WTC11 (cell line): ENCODE measurements around the gene KIAA1671. TPM values are rescaled to one million over a fixed set of nuclear protein-coding genes. Genes with fewer than 3 reads are reported as not detected.

Experiments
- ATAC-seq: fragments of 200-7000 bp; cut with Tn5 transposase; 2 replicates; pipeline ENCODE4 v1.10.0; 2021; ENCODE audit warnings: mild to moderate bottlenecking, moderate library complexity
- CTCF ChIA-PET: fragments of 300-600 bp; sonication (Branson Sonifier 250); formaldehyde crosslinking; loops from one replicate; lab custom pipeline; 2021; ENCODE audit warnings: antibody characterized with exemption; lab: Charles Lee
- POLR2A ChIA-PET: fragments of 350-600 bp; sonication (Branson Sonifier 250); formaldehyde crosslinking; loops from one replicate; lab custom pipeline; 2021; ENCODE audit warnings: antibody characterized with exemption; lab: Charles Lee
- DNase-seq: peaks from one replicate; pipeline ENCODE4 v3.0.0; 2021; ENCODE audit warnings: low spot score
- H3K27ac Mint-ChIP-seq: 2 replicates; pipeline ENCODE4 v1.8.0; 2021; ENCODE audit warnings: mixed read lengths
- H3K27me3 Mint-ChIP-seq: 2 replicates; pipeline ENCODE4 v1.8.0; 2021; ENCODE audit warnings: low read depth, mild to moderate bottlenecking, moderate library complexity, mixed read lengths
- H3K36me3 Mint-ChIP-seq: 2 replicates; pipeline ENCODE4 v1.8.0; 2021; ENCODE audit warnings: mixed read lengths
- H3K4me1 Mint-ChIP-seq: 2 replicates; pipeline ENCODE4 v1.8.0; 2022; ENCODE audit warnings: mixed read lengths
- H3K4me3 Mint-ChIP-seq: 2 replicates; pipeline ENCODE4 v1.8.0; 2021; ENCODE audit warnings: mild to moderate bottlenecking, moderate library complexity, mixed read lengths
- H3K9me3 Mint-ChIP-seq: 2 replicates; pipeline ENCODE4 v1.8.0; 2021; ENCODE audit warnings: mixed read lengths
- ATF1 ChIP-seq: sonication (generic); formaldehyde crosslinking; IDR thresholded peaks from 2 replicates; pipeline ENCODE4 v1.8.1; 2023; ENCODE audit warnings: mild to moderate bottlenecking, moderate library complexity, missing genetic modification reagents
- CREB1 ChIP-seq: sonication (generic); formaldehyde crosslinking; IDR thresholded peaks from 2 replicates; pipeline ENCODE4 v1.8.0; 2023; ENCODE audit warnings: mild to moderate bottlenecking, missing genetic modification reagents
- CREM ChIP-seq: sonication (generic); formaldehyde crosslinking; IDR thresholded peaks from 2 replicates; pipeline ENCODE4 v1.8.1; 2022; ENCODE audit warnings: mild to moderate bottlenecking, missing genetic modification reagents, moderate library complexity
- FOXK1 ChIP-seq: sonication (generic); formaldehyde crosslinking; IDR thresholded peaks from 2 replicates; pipeline ENCODE4 v1.8.0; 2022; ENCODE audit warnings: mild to moderate bottlenecking, moderate library complexity, missing genetic modification reagents
- GTF2I ChIP-seq: fragments of 250-450 bp; sonication (Bioruptor Pico); conservative IDR thresholded peaks from 2 replicates; pipeline ENCODE4 v1.4.0; 2021; ENCODE audit warnings: mild to moderate bottlenecking
- HMGA2 ChIP-seq: fragments of 250-450 bp; sonication (Bioruptor Pico); IDR thresholded peaks from 2 replicates; pipeline ENCODE4 v1.4.0; 2021; ENCODE audit warnings: mild to moderate bottlenecking, moderate library complexity
- JUN ChIP-seq: sonication (generic); formaldehyde crosslinking; IDR thresholded peaks from 2 replicates; pipeline ENCODE4 v1.8.0; 2023; ENCODE audit warnings: mild to moderate bottlenecking, missing genetic modification reagents
- MXD4 ChIP-seq: fragments of 250-450 bp; sonication (Bioruptor Pico); IDR thresholded peaks from 2 replicates; pipeline ENCODE4 v1.8.0; 2021; ENCODE audit warnings: mild to moderate bottlenecking, moderate library complexity, borderline replicate concordance
- NFYB ChIP-seq: sonication (generic); formaldehyde crosslinking; conservative IDR thresholded peaks from 2 replicates; pipeline ENCODE4 v1.8.0; 2022; ENCODE audit warnings: low read depth, missing genetic modification reagents
- NR1H2 ChIP-seq: sonication (generic); formaldehyde crosslinking; IDR thresholded peaks from 2 replicates; pipeline ENCODE4 v1.9.0; 2021; ENCODE audit warnings: mild to moderate bottlenecking, moderate library complexity, missing genetic modification reagents
- SMAD3 ChIP-seq: sonication (generic); formaldehyde crosslinking; IDR thresholded peaks from 2 replicates; pipeline ENCODE4 v1.8.0; 2022; ENCODE audit warnings: missing genetic modification reagents, mild to moderate bottlenecking, borderline replicate concordance
- SMAD4 ChIP-seq: sonication (generic); formaldehyde crosslinking; IDR thresholded peaks from 2 replicates; pipeline ENCODE4 v1.8.0; 2022; ENCODE audit warnings: mild to moderate bottlenecking, missing genetic modification reagents
- SOX15 ChIP-seq: fragments of 250-450 bp; sonication (Bioruptor Pico); IDR thresholded peaks from 2 replicates; pipeline ENCODE4 v1.9.0; 2021; ENCODE audit warnings: mild to moderate bottlenecking
- SP1 ChIP-seq: sonication (generic); formaldehyde crosslinking; conservative IDR thresholded peaks from 2 replicates; pipeline ENCODE4 v1.8.1; 2022; ENCODE audit warnings: missing genetic modification reagents
- TCF7 ChIP-seq: sonication (generic); formaldehyde crosslinking; IDR thresholded peaks from 2 replicates; pipeline ENCODE4 v1.8.0; 2022; ENCODE audit warnings: mild to moderate bottlenecking, low read depth, missing genetic modification reagents, moderate library complexity
- ZNF121 ChIP-seq: sonication (generic); formaldehyde crosslinking; IDR thresholded peaks from 2 replicates; pipeline ENCODE4 v1.8.0; 2023; ENCODE audit warnings: missing genetic modification reagents
- ZNF219 ChIP-seq: sonication (generic); formaldehyde crosslinking; IDR thresholded peaks from 2 replicates; pipeline ENCODE4 v1.8.0; 2023; ENCODE audit warnings: missing genetic modification reagents, mild to moderate bottlenecking, borderline replicate concordance
- ZNF263 ChIP-seq: sonication (generic); formaldehyde crosslinking; IDR thresholded peaks from 2 replicates; pipeline ENCODE4 v1.8.1; 2022; ENCODE audit warnings: low read depth, mild to moderate bottlenecking, moderate library complexity, missing genetic modification reagents
- ZNF423 ChIP-seq: fragments of 250-450 bp; sonication (Bioruptor Pico); IDR thresholded peaks from 2 replicates; pipeline ENCODE4 v2.1.2; 2022; ENCODE audit warnings: mild to moderate bottlenecking, moderate library complexity
- total RNA-seq: library from RNA; stranded (reverse); gene quantifications from 3 replicates; pipeline ENCODE4 v1.2.3, GENCODE V29; 2021
- TF ChIP-seq, protein P1 (sequence below): sonication (generic); formaldehyde crosslinking; IDR thresholded peaks from 2 replicates; pipeline ENCODE4 v1.8.1; 2023; ENCODE audit warnings: mild to moderate bottlenecking, missing genetic modification reagents, moderate library complexity
- TF ChIP-seq, protein P2 (sequence below): sonication (generic); formaldehyde crosslinking; IDR thresholded peaks from 2 replicates; pipeline ENCODE4 v1.8.1; 2023; ENCODE audit warnings: mild to moderate bottlenecking, missing genetic modification reagents
- TF ChIP-seq, protein P3 (sequence below): fragments of 250-450 bp; sonication (Bioruptor Pico); IDR thresholded peaks from 2 replicates; pipeline ENCODE4 v1.9.0; 2021; ENCODE audit warnings: mild to moderate bottlenecking
- TF ChIP-seq, protein P4 (sequence below): sonication (generic); formaldehyde crosslinking; IDR thresholded peaks from 2 replicates; pipeline ENCODE4 v1.8.1; 2023; ENCODE audit warnings: mild to moderate bottlenecking, missing genetic modification reagents
- TF ChIP-seq, protein P5 (sequence below): fragments of 250-450 bp; sonication (Bioruptor Pico); IDR thresholded peaks from 2 replicates; pipeline ENCODE4 v1.9.0; 2021; ENCODE audit warnings: mild to moderate bottlenecking, borderline replicate concordance

The KIAA1671 gene
- total RNA-seq, 1 experiment from 2014 or later = 26.0 TPM

DNA sequence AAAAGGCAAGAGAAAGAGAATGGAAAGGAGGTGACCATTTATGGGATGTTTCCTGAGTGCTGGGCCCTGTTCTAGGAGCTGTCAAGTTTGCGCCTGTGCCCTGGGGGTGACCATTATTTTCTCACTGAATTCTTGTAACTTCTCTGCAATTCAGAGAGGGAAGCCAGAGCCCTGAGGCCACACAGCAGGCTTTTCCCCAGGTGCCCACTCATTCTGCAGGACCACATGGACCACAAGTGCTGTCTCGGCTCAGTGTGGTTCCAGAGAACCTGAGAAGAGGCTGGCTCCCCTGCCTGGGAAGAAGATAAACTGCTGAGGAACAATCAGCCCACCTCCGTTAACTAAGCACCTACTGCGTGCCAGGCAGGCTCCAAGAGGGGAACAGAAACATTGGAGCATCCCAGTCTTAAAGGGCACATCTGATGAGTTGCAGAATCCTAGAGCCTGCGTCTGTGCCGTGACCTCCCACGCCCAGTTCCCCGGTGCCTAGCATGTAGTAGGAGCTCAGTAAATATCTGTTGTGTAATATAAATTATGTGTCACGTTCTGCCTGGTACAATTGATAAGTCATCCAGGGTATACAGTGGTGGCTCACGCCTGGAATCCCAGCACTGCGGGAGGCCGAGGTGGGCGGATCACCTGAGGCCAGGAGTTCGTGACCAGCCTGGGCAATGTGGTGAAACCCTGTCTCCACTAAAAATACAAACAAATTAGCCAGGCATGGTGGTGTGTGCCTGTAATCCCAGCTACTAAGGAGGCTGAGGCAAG lies 215.5 kb downstream of the KIAA1671 start:
- DNase-seq = no peak
- H3K27me3 Mint-ChIP-seq = no peaks in the 10 kb centered on the region
- no peaks in the 10 kb centered on the region for H3K9me3 Mint-ChIP-seq
- TF ChIP-seq NFYB (CRISPR knock-in tag) (no peak), ZNF423 (CRISPR knock-in tag) (no peak), ZNF219 (CRISPR knock-in tag) (no peak), MXD4 (CRISPR knock-in tag) (no peak), ZNF263 (no peak), CREM (CRISPR knock-in tag) (no peak), HMGA2 (CRISPR knock-in tag) (no peak)
- TF ChIP-seq, protein P1, sequence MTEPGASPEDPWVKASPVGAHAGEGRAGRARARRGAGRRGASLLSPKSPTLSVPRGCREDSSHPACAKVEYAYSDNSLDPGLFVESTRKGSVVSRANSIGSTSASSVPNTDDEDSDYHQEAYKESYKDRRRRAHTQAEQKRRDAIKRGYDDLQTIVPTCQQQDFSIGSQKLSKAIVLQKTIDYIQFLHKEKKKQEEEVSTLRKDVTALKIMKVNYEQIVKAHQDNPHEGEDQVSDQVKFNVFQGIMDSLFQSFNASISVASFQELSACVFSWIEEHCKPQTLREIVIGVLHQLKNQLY (CRISPR knock-in tag) = no peak
- TF ChIP-seq, protein P2, sequence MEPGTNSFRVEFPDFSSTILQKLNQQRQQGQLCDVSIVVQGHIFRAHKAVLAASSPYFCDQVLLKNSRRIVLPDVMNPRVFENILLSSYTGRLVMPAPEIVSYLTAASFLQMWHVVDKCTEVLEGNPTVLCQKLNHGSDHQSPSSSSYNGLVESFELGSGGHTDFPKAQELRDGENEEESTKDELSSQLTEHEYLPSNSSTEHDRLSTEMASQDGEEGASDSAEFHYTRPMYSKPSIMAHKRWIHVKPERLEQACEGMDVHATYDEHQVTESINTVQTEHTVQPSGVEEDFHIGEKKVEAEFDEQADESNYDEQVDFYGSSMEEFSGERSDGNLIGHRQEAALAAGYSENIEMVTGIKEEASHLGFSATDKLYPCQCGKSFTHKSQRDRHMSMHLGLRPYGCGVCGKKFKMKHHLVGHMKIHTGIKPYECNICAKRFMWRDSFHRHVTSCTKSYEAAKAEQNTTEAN = no peak
- TF ChIP-seq, all 79 proteins: peak for 0
- no peaks in the 10 kb centered on the region for H3K36me3 Mint-ChIP-seq
- H3K4me3 Mint-ChIP-seq = no peak overlapping the region
- H3K27ac Mint-ChIP-seq = no peak overlapping the region
- ChIA-PET POLR2A (interaction anchor here (0.7 kb wide), 1 partner anchor 54 kb away, joined by 3 read pairs; no protein-coding TSS in a partner anchor), CTCF (interaction anchor here (0.6 to 2.3 kb wide), 4 partner anchors 11 to 246 kb away, joined by 3 to 11 read pairs (median 5); no protein-coding TSS in a partner anchor)
- ATAC-seq = no peak
- H3K4me1 Mint-ChIP-seq = 0 out of 2 replicates have a peak, but pooled peaks cover 3% of the 10 kb centered on the region

DNA sequence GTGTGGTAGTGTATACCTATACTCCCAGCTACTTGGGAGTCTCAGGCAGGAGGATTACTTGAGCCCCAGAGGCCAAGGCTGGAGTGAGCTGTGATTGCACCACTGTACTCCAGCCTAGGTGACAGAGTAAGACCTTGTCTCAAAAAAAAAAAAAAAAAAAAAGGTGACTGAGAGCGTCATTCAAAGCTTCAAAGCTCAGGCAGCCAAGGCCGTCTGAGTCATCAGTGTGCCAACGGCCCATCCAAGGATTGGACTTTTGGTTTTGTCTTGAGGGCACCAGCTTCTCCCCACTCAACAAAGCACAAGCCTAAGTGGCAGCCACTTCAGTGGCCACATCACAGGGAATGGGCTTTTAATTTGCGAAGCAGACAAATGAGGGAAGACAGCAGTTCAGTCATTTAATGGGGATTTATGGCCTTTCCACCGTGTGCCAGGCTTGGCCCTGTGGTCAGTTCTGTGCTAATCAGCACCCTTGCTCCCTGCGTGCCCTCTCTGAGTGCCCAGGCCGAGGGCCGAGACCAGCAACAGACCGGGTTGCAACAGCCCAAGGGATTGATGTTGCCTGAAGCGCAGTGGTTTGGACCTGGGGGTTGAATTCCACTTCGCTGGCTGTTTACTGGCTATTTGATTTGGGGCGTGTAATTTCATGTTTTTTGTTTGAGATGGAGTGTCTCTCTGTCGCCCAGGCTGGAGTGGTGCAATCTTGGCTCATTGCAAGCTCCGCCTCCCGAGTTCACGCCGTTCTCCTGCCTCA lies 216.9 kb downstream of the KIAA1671 start:
- CTCF ChIA-PET = interaction anchor here (1.0 to 1.5 kb wide), 3 partner anchors 10 to 112 kb away, joined by 4 read pairs; no protein-coding TSS in a partner anchor
- ATAC-seq = no peak

More for the DNA sequence above, 216.9 kb downstream of the KIAA1671 start:
- TF ChIP-seq, protein P3, sequence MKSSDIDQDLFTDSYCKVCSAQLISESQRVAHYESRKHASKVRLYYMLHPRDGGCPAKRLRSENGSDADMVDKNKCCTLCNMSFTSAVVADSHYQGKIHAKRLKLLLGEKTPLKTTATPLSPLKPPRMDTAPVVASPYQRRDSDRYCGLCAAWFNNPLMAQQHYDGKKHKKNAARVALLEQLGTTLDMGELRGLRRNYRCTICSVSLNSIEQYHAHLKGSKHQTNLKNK (CRISPR knock-in tag) = no peak
- no peak for TF ChIP-seq ATF1
- no peak for TF ChIP-seq CREB1
- TF ChIP-seq, protein P4, sequence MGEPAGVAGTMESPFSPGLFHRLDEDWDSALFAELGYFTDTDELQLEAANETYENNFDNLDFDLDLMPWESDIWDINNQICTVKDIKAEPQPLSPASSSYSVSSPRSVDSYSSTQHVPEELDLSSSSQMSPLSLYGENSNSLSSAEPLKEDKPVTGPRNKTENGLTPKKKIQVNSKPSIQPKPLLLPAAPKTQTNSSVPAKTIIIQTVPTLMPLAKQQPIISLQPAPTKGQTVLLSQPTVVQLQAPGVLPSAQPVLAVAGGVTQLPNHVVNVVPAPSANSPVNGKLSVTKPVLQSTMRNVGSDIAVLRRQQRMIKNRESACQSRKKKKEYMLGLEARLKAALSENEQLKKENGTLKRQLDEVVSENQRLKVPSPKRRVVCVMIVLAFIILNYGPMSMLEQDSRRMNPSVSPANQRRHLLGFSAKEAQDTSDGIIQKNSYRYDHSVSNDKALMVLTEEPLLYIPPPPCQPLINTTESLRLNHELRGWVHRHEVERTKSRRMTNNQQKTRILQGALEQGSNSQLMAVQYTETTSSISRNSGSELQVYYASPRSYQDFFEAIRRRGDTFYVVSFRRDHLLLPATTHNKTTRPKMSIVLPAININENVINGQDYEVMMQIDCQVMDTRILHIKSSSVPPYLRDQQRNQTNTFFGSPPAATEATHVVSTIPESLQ (CRISPR knock-in tag) = no peak
- TF ChIP-seq FOXK1 (CRISPR knock-in tag) = no peak
- TF ChIP-seq SOX15 (CRISPR knock-in tag) = no peak
- TF ChIP-seq SMAD3 (CRISPR knock-in tag) = no peak
- no peak for TF ChIP-seq JUN
- TF ChIP-seq ZNF121 (CRISPR knock-in tag) = no peak
- no peak for TF ChIP-seq SP1 (CRISPR knock-in tag)
- TF ChIP-seq SMAD4 = no peak
- TF ChIP-seq NR1H2 (CRISPR knock-in tag) = no peak
- TF ChIP-seq ZNF423 (CRISPR knock-in tag) = no peak
- no peak for TF ChIP-seq GTF2I (CRISPR knock-in tag)
- TF ChIP-seq, protein P5, sequence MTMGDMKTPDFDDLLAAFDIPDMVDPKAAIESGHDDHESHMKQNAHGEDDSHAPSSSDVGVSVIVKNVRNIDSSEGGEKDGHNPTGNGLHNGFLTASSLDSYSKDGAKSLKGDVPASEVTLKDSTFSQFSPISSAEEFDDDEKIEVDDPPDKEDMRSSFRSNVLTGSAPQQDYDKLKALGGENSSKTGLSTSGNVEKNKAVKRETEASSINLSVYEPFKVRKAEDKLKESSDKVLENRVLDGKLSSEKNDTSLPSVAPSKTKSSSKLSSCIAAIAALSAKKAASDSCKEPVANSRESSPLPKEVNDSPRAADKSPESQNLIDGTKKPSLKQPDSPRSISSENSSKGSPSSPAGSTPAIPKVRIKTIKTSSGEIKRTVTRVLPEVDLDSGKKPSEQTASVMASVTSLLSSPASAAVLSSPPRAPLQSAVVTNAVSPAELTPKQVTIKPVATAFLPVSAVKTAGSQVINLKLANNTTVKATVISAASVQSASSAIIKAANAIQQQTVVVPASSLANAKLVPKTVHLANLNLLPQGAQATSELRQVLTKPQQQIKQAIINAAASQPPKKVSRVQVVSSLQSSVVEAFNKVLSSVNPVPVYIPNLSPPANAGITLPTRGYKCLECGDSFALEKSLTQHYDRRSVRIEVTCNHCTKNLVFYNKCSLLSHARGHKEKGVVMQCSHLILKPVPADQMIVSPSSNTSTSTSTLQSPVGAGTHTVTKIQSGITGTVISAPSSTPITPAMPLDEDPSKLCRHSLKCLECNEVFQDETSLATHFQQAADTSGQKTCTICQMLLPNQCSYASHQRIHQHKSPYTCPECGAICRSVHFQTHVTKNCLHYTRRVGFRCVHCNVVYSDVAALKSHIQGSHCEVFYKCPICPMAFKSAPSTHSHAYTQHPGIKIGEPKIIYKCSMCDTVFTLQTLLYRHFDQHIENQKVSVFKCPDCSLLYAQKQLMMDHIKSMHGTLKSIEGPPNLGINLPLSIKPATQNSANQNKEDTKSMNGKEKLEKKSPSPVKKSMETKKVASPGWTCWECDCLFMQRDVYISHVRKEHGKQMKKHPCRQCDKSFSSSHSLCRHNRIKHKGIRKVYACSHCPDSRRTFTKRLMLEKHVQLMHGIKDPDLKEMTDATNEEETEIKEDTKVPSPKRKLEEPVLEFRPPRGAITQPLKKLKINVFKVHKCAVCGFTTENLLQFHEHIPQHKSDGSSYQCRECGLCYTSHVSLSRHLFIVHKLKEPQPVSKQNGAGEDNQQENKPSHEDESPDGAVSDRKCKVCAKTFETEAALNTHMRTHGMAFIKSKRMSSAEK (CRISPR knock-in tag) = no peak
- TF ChIP-seq, protein P1 (CRISPR knock-in tag) = no peak
- TF ChIP-seq TCF7 = no peak
- H3K4me1 Mint-ChIP-seq = peaks cover 3% of the 10 kb centered on the region; the same call in 1 of the 2 replicates
- H3K9me3 Mint-ChIP-seq = no peaks in the 10 kb centered on the region
- H3K27me3 Mint-ChIP-seq = no peaks in the 10 kb centered on the region
- POLR2A ChIA-PET = no interaction called here
- H3K4me3 Mint-ChIP-seq = no peak overlapping the region
- DNase-seq = no peak
- peaks cover under 1% of the 10 kb centered on the region; the same call in 1 of the 2 replicates for H3K36me3 Mint-ChIP-seq
- no peak overlapping the region for H3K27ac Mint-ChIP-seq
